GM18499 (cell line): ENCODE measurements around the gene PIBF1.
A peak's percentile ranks its signal among the peaks of the same experiment; 100 is the strongest.

Source experiments
- ATAC-seq: cut with Tn5 transposase; IDR thresholded peaks from one replicate; pipeline ENCODE4 v1.9.1; 2021; ENCODE audit warnings: moderate number of reproducible peaks; ENCODE audit not compliant: insufficient read depth, unreplicated experiment

Gene PIBF1

DNA sequence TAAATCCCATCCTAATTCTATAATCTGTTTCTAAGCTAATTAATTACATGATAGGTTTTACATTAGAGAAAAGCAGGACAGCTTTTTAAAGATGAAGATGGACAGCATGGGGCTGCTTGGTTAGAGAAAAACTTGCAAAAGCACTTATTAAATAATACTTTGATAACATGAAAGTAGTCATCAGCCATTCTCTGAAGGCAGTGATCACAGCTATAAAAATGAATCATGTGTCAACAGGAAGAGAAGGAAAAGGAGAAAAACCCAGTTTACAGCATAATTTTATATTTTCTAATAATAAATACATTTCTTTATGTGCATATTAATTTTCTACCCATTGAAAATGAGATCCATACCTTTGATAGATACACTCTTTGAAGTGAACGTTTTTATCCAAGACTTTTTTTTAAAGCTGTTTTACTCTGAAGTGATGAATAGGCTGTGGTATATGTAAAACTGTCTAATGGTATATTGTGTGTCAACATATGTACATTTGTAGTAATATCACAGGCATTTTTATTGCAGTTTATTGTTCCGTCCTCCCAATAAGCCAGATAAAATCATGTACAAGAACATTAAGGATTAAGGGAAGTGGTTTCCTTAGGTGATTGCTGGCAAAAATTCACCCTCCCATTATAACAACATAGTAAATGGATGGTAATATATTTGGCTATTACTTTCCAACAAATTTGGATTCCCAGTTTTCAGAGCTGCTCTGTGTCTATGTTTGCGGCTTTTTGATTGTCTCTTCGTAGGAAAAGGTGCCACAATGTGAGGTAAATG is 275.5 kb downstream of the PIBF1 start:
- ATAC-seq, result no peak

DNA sequence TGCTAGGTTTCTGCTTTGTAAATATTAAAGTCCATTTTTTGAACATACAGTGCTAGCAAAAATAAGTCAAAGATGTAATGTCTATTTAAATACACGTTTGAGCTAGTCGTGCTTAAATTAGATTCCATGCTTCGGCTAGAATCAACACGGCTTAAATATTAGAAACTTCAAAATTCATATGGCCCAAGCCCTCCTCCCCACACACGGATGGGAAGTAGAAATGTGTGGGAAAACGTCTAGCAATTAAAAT is 276.1 kb downstream of the PIBF1 start:
- no peak for ATAC-seq

DNA sequence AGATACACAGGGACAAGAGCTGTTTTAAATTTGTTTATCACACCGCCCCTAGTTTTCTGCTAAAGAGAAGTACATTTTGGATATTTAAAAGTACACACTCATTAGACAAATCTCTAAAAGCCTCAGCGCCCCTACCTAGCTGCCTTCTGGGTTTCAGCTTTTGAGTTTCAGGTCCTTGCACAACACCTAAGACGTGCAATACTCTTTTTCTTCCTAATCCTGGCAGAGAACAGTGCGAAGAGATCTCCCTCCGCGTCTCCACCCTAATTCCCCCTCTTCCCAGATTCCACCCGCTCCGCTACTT is 276.5 kb downstream of the PIBF1 start:
- ATAC-seq, result peak; percentile 20

DNA sequence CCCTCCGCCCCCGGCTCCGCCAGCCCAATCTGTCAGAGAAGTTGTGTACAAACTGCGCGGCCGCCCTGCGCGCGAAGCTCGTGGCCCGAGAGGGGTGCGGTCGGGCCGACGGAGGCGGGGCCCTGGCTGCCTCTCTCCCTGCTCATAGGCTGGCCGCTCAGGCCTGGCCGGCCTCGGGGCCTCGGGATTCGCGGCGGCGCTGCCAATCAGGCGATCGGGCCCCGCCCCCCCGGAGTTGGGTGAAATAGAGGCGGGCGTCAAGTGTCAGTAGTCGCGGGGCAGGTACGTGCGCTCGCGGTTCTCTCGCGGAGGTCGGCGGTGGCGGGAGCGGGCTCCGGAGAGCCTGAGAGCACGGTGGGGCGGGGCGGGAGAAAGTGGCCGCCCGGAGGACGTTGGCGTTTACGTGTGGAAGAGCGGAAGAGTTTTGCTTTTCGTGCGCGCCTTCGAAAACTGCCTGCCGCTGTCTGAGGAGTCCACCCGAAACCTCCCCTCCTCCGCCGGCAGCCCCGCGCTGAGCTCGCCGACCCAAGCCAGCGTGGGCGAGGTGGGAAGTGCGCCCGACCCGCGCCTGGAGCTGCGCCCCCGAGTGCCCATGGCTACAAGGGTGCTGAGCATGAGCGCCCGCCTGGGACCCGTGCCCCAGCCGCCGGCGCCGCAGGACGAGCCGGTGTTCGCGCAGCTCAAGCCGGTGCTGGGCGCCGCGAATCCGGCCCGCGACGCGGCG is 277.0 kb downstream of the PIBF1 start, which contains the start of gene KLF5:
KLF5 (plus strand) TSS at position 270 of the 724 bp plus-strand sequence; CDS start at position 593, 323 bp downstream.
- ATAC-seq, result peak; percentile 92

DNA sequence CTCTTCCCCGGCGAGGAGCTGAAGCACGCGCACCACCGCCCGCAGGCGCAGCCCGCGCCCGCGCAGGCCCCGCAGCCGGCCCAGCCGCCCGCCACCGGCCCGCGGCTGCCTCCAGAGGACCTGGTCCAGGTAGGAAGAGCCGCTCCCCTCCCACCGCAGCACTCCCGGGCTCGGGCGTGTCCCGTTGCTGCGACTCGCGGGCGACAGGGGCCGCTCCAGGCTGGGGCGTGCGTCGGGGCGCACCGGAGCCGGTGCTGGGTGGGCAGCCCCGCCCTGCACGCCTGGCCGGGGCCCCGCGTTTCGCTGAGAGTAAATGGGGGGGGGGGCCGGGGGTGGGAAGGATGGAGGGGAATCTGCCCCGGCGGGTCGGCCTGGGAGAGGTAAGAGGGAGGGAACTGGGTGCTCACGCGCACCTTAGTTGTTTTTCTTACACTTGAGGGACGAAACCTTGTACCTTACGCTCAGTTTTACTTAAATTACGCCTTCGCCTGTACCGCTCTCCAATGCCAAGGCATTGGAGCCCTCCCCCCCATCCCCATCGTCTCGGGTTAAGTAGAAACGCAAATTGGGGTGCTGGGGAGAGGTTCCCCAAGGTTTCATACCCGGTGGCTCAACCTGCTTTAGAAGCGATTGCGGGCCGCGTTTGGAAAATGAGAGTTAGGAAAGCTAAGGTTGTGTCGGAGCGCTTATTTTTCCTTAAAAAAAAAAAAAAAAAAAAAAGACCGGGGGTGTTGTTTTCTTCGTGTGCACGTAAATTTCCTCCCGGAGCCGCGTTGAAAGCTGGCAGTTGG is 277.7 kb downstream of the PIBF1 start:
- peak; percentile 24 for ATAC-seq

DNA sequence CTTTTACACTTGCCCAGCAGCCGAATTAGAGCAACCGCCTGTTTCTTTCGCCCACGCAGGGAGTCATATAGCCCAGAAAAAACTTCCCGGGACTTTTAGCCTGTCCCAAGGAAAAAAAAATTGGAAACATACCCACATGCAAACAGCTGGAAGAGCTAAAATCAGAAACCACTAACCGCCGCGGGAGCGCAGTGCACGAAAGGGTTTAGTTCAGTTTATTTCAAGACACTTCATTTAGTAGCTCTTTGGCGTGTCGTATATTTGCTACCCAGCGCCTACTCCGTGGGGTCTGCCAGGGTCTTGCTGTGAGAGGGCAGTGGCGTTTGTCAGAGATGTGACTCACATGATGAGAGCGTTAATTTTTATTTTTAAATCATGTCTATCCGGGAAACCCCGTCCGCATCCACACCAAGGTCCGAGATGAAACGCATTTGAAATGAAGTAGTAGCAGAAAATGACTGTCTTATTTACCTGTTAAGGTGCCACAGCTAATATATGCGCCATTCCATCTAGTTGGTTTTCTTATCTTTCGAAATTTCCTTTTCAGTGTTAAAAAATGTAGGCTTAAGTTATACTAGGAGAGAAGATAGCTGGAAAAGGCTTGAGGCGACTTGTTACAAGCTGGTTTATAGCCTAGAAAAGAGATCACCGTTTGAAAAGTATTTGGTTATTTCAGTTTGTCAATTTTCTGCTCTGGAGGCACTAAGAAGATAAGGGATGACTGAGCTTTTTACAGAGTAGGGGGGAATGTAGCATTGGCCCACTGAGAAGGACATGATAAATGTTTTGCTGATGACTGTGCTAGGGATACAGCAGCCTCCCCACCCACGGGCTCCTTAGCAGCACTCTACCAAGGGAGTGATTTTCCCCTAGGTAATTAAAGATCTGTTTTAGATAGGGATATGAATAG is 278.6 kb downstream of the PIBF1 start:
- no peak for ATAC-seq

DNA sequence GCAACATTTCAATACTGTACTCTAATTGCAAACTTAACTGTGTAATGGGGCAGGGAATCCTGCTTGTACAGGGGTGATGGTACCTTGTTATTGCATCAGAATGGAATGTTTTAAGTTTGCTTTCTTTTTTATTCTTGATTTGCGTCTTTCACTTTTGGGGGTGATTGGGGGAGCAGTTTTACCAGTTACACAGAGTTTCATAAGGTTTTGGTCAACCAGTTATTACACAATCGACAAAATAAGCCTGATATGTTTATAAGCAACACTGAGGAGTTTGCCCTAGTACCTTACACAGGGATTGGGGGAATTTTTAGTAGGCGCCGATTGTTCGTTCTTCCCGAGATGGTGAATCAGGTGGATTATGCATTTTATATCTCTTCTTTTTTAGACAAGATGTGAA is 279.5 kb downstream of the PIBF1 start:
- no peak for ATAC-seq

- ATAC-seq, result no peak
Observed at GRCh38 chr13:73061876-73062275, 279.9 kb downstream of the PIBF1 start.

DNA sequence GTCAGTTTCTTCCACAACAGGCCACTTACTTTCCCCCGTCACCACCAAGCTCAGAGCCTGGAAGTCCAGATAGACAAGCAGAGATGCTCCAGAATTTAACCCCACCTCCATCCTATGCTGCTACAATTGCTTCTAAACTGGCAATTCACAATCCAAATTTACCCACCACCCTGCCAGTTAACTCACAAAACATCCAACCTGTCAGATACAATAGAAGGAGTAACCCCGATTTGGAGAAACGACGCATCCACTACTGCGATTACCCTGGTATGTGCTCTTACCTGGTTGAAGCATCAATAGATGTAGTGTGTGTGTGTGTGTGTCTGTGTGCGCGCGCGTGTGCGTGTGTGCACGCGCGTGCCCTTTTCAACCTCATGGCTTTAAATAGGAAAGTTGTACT is 280.5 kb downstream of the PIBF1 start:
- ATAC-seq, result no peak

GRCh38 chr13:73063166-73063565 is 281.2 kb downstream of the PIBF1 start:
- ATAC-seq, result no peak

GRCh38 chr13:73065036-73065435 is 283.1 kb downstream of the PIBF1 start:
- no peak for ATAC-seq

DNA sequence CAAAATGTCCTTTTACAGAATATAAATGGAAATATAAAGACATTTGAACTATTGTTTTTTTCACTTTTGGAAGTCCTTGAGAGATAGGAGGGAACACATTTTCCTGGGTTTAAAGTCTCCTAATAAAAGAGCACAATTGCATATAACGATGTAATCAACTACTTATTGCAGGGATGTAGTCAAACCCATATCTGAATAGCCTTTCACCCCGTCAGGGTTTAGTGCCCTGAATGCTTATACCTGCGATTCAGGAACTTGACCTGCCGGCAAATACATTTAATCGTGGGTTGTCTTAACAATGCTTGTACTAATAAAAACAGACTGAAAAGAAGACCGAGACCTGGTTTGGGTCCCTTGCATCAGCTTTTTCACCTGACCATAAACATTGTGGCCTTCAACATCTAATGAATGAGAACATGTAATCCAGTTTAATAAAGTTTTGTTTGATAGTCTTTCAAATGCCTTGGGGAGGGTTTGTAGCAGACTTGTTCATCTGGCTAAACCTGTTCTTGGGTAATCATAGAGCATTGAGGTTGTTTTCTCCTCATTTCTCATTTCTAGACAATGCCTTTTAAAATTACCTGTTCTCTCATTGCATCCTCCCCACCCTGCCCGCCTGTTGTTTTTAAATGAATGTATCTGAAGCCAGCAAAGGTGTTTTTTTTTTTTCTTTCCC is 283.9 kb downstream of the PIBF1 start:
- ATAC-seq, result no peak
